IPS-NIHi7 (cell line): ENCODE data around the gene SEMA3B.
A peak's percentile ranks its signal among the peaks of the same experiment; 100 is the strongest.
"Not testable (repeated sequence)": the region's sequence is repeated elsewhere in the genome, so short reads cannot be mapped to it uniquely, and the experiment has no call there.

ENCODE experiments used
- DNase-seq: peaks from one replicate; pipeline ENCODE4 v3.0.0; 2012; ENCODE audit warnings: mixed read lengths; ENCODE audit errors: extremely low spot score

The SEMA3B gene

GRCh38 chr3:50258979-50259378, 10.0 kb upstream of the SEMA3B start:
- no peak for DNase-seq

GRCh38 chr3:50259432-50260026, 9.4 kb upstream of the SEMA3B start:
- no peak for DNase-seq

GRCh38 chr3:50260027-50260941, 8.7 kb upstream of the SEMA3B start:
- peak; percentile 91 for DNase-seq

GRCh38 chr3:50260942-50261441, 8.0 kb upstream of the SEMA3B start:
- no peak for DNase-seq

GRCh38 chr3:50261505-50261904, 7.4 kb upstream of the SEMA3B start:
- no peak for DNase-seq

- DNase-seq: not testable (repeated sequence)
These were observed 6.7 kb upstream of the SEMA3B start for GRCh38 chr3:50262200-50262599.

- DNase-seq: no peak
These were observed 6.2 kb upstream of the SEMA3B start for GRCh38 chr3:50262778-50263177.

GRCh38 chr3:50263478-50264382, 5.2 kb upstream of the SEMA3B start:
- DNase-seq: no peak

- peak; percentile 83 for DNase-seq
These were observed 4.5 kb upstream of the SEMA3B start for GRCh38 chr3:50264383-50264963.

GRCh38 chr3:50264964-50265485, 3.9 kb upstream of the SEMA3B start:
- peak; percentile 94 for DNase-seq

GRCh38 chr3:50265571-50265970, 3.4 kb upstream of the SEMA3B start:
- DNase-seq: no peak

GRCh38 chr3:50266017-50266416, 2.9 kb upstream of the SEMA3B start:
- DNase-seq: no peak

GRCh38 chr3:50266836-50267235, 2.1 kb upstream of the SEMA3B start:
- no peak for DNase-seq

GRCh38 chr3:50267280-50267913, 1.6 kb upstream of the SEMA3B start:
- DNase-seq: peak; percentile 45

GRCh38 chr3:50268276-50268675, 671 bp upstream of the SEMA3B start:
- no peak for DNase-seq

GRCh38 chr3:50269460-50269859, 513 bp downstream of the SEMA3B start:
- DNase-seq: no peak

GRCh38 chr3:50269977-50270413, 1.0 kb downstream of the SEMA3B start:
- DNase-seq: no peak

- DNase-seq: no peak
These were observed 1.7 kb downstream of the SEMA3B start for GRCh38 chr3:50270422-50271224.

- no peak for DNase-seq
These were observed 2.5 kb downstream of the SEMA3B start for GRCh38 chr3:50271314-50271936.
